ENCODE data around the gene C2CD5.

GRCh38 chr12:22481547-22482104 is 62.7 kb downstream of the C2CD5 start:
- TF ChIP-seq, protein P1, sequence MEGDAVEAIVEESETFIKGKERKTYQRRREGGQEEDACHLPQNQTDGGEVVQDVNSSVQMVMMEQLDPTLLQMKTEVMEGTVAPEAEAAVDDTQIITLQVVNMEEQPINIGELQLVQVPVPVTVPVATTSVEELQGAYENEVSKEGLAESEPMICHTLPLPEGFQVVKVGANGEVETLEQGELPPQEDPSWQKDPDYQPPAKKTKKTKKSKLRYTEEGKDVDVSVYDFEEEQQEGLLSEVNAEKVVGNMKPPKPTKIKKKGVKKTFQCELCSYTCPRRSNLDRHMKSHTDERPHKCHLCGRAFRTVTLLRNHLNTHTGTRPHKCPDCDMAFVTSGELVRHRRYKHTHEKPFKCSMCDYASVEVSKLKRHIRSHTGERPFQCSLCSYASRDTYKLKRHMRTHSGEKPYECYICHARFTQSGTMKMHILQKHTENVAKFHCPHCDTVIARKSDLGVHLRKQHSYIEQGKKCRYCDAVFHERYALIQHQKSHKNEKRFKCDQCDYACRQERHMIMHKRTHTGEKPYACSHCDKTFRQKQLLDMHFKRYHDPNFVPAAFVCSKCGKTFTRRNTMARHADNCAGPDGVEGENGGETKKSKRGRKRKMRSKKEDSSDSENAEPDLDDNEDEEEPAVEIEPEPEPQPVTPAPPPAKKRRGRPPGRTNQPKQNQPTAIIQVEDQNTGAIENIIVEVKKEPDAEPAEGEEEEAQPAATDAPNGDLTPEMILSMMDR (IDR thresholded peaks at IDR 0.05), result no peak
- TF ChIP-seq ZFX (IDR thresholded peaks at IDR 0.05; ENCODE audit: borderline replicate concordance), result no peak
